PFSK-1 (cell line): ENCODE data around the gene RS1.

Experiments
- POLR2AphosphoS5 ChIP-seq: IDR thresholded peaks from 2 replicates; pipeline ENCODE4 v1.6.1; 2012; ENCODE audit warnings: low read depth, mild to moderate bottlenecking, control low read depth, low read length, moderate library complexity
- REST ChIP-seq, 2 experiments: IDR thresholded peaks; 2 replicates each; pipeline versions ENCODE4 v1.6.1 to v1.8.0; 2011 to 2012; ENCODE audit warnings: low read depth in 2 of 2, low read length in 2 of 2, control low read depth in 1 of 2, inconsistent platforms in 1 of 2, mild to moderate bottlenecking in 1 of 2, moderate library complexity in 1 of 2; ENCODE audit not compliant: insufficient read depth in 1 of 2
- SIN3A ChIP-seq: IDR thresholded peaks from 2 replicates; pipeline ENCODE4 v1.6.1; 2012; ENCODE audit warnings: mild to moderate bottlenecking, low read length, moderate library complexity, borderline replicate concordance; ENCODE audit not compliant: insufficient read depth
- TAF1 ChIP-seq: IDR thresholded peaks from 2 replicates; pipeline ENCODE4 v1.6.1; 2012; ENCODE audit warnings: low read length, control low read depth, borderline replicate concordance; ENCODE audit not compliant: insufficient read depth

- TF ChIP-seq POLR2AphosphoS5 (no peak), SIN3A (no peak), TAF1 (no peak), REST (IDR thresholded peaks at IDR 0.05; ENCODE audit: insufficient read depth in 1 of 2, low read depth in 2 of 2, low read length in 2 of 2) (no peak)
Observed at GRCh38 chrX:18691431-18691830, 19.5 kb upstream of the RS1 start.
